Skeletal muscle tissue (tissue), 4 donors: Measurements from ENCODE around the gene SNX1. TPM values are rescaled to one million over a fixed set of nuclear protein-coding genes. Genes with fewer than 3 reads are reported as not detected.
"Not testable (repeated sequence)": the region's sequence is repeated elsewhere in the genome, so short reads cannot be mapped to it uniquely, and the experiment has no call there.

ENCODE experiments used
- H3K27ac ChIP-seq: one replicate; pipeline ENCODE4 v1.7.0; 2013; ENCODE audit warnings: mild to moderate bottlenecking, low read depth, low read length, inconsistent platforms
- H3K27me3 ChIP-seq, 3 donors: one replicate each; pipeline ENCODE4 v1.7.0; 2013; ENCODE audit warnings: low read length in 3 of 3; ENCODE audit not compliant: control insufficient read depth in 3 of 3, insufficient read depth in 3 of 3
- H3K36me3 ChIP-seq, 3 donors: one replicate each; pipeline ENCODE4 v1.7.0; 2013; ENCODE audit warnings: low read length in 3 of 3; ENCODE audit not compliant: control insufficient read depth in 3 of 3, insufficient read depth in 3 of 3
- H3K4me1 ChIP-seq, 3 donors: one replicate each; pipeline ENCODE4 v1.7.0; 2013; ENCODE audit warnings: low read length in 3 of 3, mild to moderate bottlenecking in 3 of 3; ENCODE audit not compliant: control insufficient read depth in 3 of 3, insufficient read depth in 3 of 3
- H3K4me3 ChIP-seq, 3 donors: one replicate each; pipeline ENCODE4 v1.7.0; 2013; ENCODE audit warnings: low read length in 3 of 3
- H3K9ac ChIP-seq, 3 donors: one replicate each; pipeline ENCODE4 v1.7.0; 2013; ENCODE audit warnings: low read length in 3 of 3, mild to moderate bottlenecking in 3 of 3, moderate library complexity in 2 of 3, low read depth in 1 of 3
- H3K9me3 ChIP-seq, 3 donors: one replicate each; pipeline ENCODE4 v1.7.0; 2013; ENCODE audit warnings: low read length in 3 of 3; ENCODE audit not compliant: control insufficient read depth in 3 of 3
- total RNA-seq: library from RNA; depleted of rRNA; stranded (reverse); fragments of >200 nt; gene quantifications from one replicate; pipeline ENCODE4 v1.2.3, GENCODE V29; 2014
- donor health status: Osteomylitis.

Gene SNX1
- total RNA-seq, 1 donor from 2014 or later: 26.6 TPM

- peak overlapping the region; percentile 89 for H3K27ac ChIP-seq
- peak overlapping the region; percentile 94 to 96 (median 95) for H3K4me3 ChIP-seq
- no peaks in the 10 kb centered on the region for H3K27me3 ChIP-seq
- H3K9me3 ChIP-seq: no peaks in the 10 kb centered on the region
- H3K4me1 ChIP-seq: peaks cover 33 to 69% (median 54%) of the 10 kb centered on the region in 3 donors
- peaks cover 0 to 2% (median 0%) of the 10 kb centered on the region in 3 donors for H3K36me3 ChIP-seq
- peak overlapping the region; percentile 93 to 97 (median 97) for H3K9ac ChIP-seq
Measured at GRCh38 chr15:64096668-64097384, 1.0 kb downstream of the SNX1 start.

DNA sequence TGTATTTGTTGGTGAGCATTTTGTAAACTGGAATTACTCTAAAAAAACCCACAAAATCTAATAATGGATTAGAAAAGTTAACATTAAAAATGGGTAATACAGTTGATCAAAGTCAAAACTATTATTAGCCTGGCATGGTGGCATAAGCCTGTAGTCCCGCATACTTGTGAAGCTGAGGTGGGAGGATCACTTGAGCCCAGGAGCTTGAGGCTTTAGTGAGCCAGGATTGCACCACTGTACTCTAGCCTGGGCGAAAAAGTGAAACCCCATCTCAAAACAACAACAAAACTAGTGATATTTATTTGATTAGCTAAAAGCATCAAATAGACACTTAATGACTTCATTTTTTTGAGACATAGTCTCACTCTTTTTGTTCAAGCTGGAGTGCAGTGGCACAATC is 3.6 kb downstream of the SNX1 start:
- Histone ChIP-seq H3K4me3 (no peak overlapping the region), H3K4me1 (peaks cover 23 to 56% (median 44%) of the 10 kb centered on the region in 3 donors), H3K9me3 (no peaks in the 10 kb centered on the region), H3K36me3 (peaks cover 0 to 4% (median 0%) of the 10 kb centered on the region in 3 donors), H3K27me3 (no peaks in the 10 kb centered on the region), H3K9ac (no peak overlapping the region), H3K27ac (no peak overlapping the region)

DNA sequence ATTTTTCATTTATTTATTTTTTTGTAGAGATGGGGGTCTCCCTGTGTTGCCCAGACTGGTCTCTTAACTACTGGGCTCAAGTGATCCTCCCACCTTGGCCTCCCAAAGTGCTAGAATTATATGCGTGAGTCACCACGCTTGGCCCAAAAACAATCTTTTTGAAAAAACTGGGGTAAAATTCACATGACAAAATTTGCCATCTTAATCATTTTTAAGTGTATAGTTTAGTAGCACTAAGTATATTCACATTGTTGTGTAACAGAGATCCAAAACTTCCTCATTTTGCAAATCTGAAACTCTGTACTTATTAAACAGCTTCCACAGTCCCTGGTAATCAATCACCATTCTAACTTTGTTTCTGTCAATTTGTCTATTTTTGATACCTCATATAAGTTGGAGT is 5.2 kb downstream of the SNX1 start:
- Histone ChIP-seq H3K4me1 (peaks cover 28 to 54% (median 39%) of the 10 kb centered on the region in 3 donors), H3K36me3 (peaks cover 0 to 4% (median 0%) of the 10 kb centered on the region in 3 donors), H3K9me3 (no peaks in the 10 kb centered on the region), H3K27me3 (no peaks in the 10 kb centered on the region), H3K27ac (no peak overlapping the region), H3K9ac (peak overlapping the region in 1 of 3 donors; percentile 16), H3K4me3 (no peak overlapping the region)

GRCh38 chr15:64102497-64102896 is 6.7 kb downstream of the SNX1 start:
- Histone ChIP-seq H3K4me1 (peaks cover 25 to 48% (median 30%) of the 10 kb centered on the region in 3 donors), H3K9me3 (no peaks in the 10 kb centered on the region), H3K36me3 (peaks cover 0 to 4% (median 0%) of the 10 kb centered on the region in 3 donors), H3K27me3 (no peaks in the 10 kb centered on the region), H3K4me3 (no peak overlapping the region), H3K9ac (no peak overlapping the region), H3K27ac (no peak overlapping the region)

- H3K36me3 ChIP-seq: peaks cover 0 to 2% (median 0%) of the 10 kb centered on the region in 3 donors
- H3K4me3 ChIP-seq: peak overlapping the region in 1 of 3 donors; percentile 26
- H3K27ac ChIP-seq: peak overlapping the region; percentile 66
- no peaks in the 10 kb centered on the region for H3K27me3 ChIP-seq
- peak overlapping the region in 1 of 3 donors; percentile 39 for H3K9ac ChIP-seq
- no peaks in the 10 kb centered on the region for H3K9me3 ChIP-seq
- H3K4me1 ChIP-seq: peaks cover 15 to 31% (median 17%) of the 10 kb centered on the region in 3 donors
Measured at GRCh38 chr15:64105113-64105704, 9.4 kb downstream of the SNX1 start.

DNA sequence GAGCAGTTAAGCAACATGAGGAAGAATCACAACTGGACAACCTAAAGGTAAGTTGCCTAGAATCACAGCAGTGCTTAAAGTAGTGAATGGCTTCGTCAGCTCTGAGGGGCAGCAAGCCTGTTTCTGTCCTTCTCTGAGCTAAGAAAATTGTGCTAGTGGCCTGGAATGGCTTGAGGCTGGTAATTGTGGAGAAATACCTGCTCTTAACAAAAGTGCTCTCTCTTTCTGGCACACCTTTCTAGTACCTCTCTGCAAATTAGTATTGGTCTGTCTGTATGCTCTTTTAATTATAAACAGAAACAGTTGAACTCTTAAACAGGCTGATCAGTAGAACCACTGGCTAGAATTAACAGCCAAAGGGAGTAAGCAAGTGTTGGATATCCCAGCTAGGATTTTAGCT is 11.6 kb downstream of the SNX1 start:
- no peaks in the 10 kb centered on the region for H3K27me3 ChIP-seq
- peaks cover 0 to 2% (median 0%) of the 10 kb centered on the region in 3 donors for H3K36me3 ChIP-seq
- peaks cover 22 to 39% (median 27%) of the 10 kb centered on the region in 3 donors for H3K4me1 ChIP-seq
- no peak overlapping the region for H3K9ac ChIP-seq
- no peaks in the 10 kb centered on the region for H3K9me3 ChIP-seq
- no peak overlapping the region for H3K27ac ChIP-seq
- no peak overlapping the region for H3K4me3 ChIP-seq

DNA sequence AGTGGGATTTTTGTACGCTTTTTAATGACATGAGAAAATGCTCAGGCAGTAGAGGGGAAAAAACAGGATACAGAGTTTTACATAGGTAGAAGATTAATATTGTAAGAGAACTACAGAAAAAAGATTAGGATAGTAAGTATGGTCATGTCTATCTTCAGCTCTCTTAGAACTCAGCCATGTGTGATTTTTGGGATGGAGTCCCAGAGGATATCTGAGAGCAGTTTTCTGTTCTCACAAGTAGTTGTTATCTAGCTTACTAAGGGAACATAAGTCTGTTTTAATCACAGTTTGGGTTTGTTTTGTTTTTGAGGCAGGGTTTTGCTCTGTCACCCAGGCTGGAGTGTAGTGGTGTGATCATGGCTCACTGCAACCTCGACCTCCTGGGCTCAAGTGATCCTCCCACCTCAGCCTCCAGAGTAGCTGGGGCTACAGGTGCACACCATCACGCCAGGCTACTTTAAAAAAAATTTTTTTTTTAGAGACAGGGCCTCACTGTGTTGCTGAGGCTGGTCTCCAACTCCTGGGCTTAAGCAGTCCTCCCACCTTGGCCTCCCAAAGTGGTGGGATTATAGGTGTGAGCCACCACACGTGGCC is 14.4 kb downstream of the SNX1 start:
- Histone ChIP-seq H3K36me3 (peaks cover 14 to 19% (median 16%) of the 10 kb centered on the region in 3 donors), H3K4me1 (peaks cover 21 to 35% (median 27%) of the 10 kb centered on the region in 3 donors)
- not testable (repeated sequence) for H3K27ac ChIP-seq, H3K4me3 ChIP-seq, H3K9me3 ChIP-seq, H3K9ac ChIP-seq, H3K27me3 ChIP-seq

- Histone ChIP-seq H3K27ac (no peak overlapping the region), H3K9me3 (no peaks in the 10 kb centered on the region), H3K9ac (no peak overlapping the region), H3K4me1 (peaks cover 15 to 29% (median 20%) of the 10 kb centered on the region in 3 donors), H3K4me3 (no peak overlapping the region), H3K27me3 (no peaks in the 10 kb centered on the region), H3K36me3 (peaks cover 14 to 24% (median 21%) of the 10 kb centered on the region in 3 donors)
Measured at GRCh38 chr15:64110950-64111678, 15.3 kb downstream of the SNX1 start.

- H3K4me1 ChIP-seq: peaks cover 13 to 29% (median 15%) of the 10 kb centered on the region in 3 donors
- H3K9ac ChIP-seq: peak overlapping the region in 1 of 3 donors; percentile 25
- H3K9me3 ChIP-seq: no peaks in the 10 kb centered on the region
- H3K27ac ChIP-seq: peak overlapping the region; percentile 31
- H3K27me3 ChIP-seq: no peaks in the 10 kb centered on the region
- peak overlapping the region in 1 of 3 donors; percentile 4 for H3K4me3 ChIP-seq
- peaks cover 17 to 27% (median 25%) of the 10 kb centered on the region in 3 donors for H3K36me3 ChIP-seq
Measured at GRCh38 chr15:64111679-64112050, 15.9 kb downstream of the SNX1 start.
